ENCODE measurements around the gene SLC22A31.

DNA sequence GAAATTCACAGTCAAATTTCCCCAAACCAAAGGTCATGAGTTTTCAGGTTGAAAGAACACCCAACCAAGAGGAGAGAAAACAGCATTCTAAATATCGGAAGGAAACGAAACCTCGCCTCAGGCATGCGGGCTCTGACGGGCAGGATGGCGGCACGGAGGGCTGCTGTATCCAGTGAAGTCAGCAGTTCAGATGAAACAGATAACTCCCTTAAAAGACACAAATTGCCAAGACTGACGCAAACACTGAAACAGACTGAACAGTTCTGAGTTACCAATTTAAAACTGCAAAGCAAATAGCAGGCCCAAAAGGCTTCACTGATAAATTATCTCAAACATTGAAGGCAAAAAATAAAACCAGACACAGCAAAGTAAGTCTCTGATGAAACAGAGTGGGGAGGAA lies 49.4 kb downstream of the SLC22A31 start:
- TF ChIP-seq, protein P1, sequence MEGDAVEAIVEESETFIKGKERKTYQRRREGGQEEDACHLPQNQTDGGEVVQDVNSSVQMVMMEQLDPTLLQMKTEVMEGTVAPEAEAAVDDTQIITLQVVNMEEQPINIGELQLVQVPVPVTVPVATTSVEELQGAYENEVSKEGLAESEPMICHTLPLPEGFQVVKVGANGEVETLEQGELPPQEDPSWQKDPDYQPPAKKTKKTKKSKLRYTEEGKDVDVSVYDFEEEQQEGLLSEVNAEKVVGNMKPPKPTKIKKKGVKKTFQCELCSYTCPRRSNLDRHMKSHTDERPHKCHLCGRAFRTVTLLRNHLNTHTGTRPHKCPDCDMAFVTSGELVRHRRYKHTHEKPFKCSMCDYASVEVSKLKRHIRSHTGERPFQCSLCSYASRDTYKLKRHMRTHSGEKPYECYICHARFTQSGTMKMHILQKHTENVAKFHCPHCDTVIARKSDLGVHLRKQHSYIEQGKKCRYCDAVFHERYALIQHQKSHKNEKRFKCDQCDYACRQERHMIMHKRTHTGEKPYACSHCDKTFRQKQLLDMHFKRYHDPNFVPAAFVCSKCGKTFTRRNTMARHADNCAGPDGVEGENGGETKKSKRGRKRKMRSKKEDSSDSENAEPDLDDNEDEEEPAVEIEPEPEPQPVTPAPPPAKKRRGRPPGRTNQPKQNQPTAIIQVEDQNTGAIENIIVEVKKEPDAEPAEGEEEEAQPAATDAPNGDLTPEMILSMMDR (IDR thresholded peaks at IDR 0.05; ENCODE audit: extremely low read depth in 1 of 2, insufficient read depth in 1 of 2, low read depth in 1 of 2, low read length in 2 of 2): no peak
- TF ChIP-seq EZH2 (IDR thresholded peaks at IDR 0.05; ENCODE audit: borderline replicate concordance, low read depth, low read length, severe bottlenecking) (no peak), POLR2A (IDR thresholded peaks at IDR 0.05; ENCODE audit: low read depth, low read length) (no peak), MYC (IDR thresholded peaks at IDR 0.05; ENCODE audit: low read depth, low read length) (no peak), GATA2 (IDR thresholded peaks at IDR 0.05; ENCODE audit: insufficient read depth, insufficient read length, low read depth, low read length) (no peak), FOS (IDR thresholded peaks at IDR 0.05; ENCODE audit: borderline replicate concordance, insufficient read depth, low read length) (no peak)
- TF ChIP-seq, protein P2, sequence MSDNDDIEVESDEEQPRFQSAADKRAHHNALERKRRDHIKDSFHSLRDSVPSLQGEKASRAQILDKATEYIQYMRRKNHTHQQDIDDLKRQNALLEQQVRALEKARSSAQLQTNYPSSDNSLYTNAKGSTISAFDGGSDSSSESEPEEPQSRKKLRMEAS (IDR thresholded peaks at IDR 0.05; ENCODE audit: insufficient read depth, insufficient read length): no peak

All from endothelial cell of umbilical vein (primary cell).